ELR (cell line): Measurements from ENCODE around the gene BACE1-AS.
A peak's percentile ranks its signal among the peaks of the same experiment; 100 is the strongest.

Experiments
- DNase-seq: peaks from one replicate; pipeline ENCODE4 v3.0.0-alpha.2; 2015; ENCODE audit warnings: low read depth

BACE1-AS gene

GRCh38 chr11:117292616-117293015 lies 1.5 kb downstream of the BACE1-AS start:
- DNase-seq, result no peak

DNA sequence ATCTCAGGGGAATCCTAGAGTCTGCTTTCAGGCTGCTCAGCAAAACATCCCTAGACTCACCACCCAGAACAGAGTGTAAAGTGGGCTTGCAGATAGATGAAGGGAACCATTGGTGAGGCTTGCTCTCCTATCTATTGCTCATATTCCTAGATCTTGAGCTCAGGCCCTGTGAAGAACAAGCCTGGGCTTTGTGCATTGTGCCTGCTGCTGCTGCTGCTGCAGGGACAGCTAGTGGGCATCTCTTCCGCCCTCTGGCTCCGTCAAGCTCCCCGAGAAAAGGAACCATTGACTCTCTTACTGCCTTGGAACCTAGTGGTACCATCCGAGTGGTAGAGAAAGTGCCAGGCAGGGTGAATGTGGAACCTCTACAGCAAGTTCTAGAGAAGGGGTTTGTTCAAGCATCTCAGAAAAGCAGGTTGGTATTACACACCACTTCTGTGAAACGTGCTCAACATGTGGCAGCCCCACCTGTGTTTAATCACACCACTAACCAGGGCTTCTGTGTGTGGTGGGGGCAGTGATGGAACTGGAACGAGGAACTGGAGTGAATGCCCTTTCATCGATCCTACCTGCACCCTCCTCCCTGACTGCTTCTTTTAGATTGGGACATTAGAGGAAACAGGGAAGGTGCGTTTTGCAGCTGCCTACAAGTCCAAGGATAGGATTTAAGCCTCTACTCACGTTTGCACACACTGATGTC lies 4.4 kb downstream of the BACE1-AS start:
- DNase-seq, result no peak

DNA sequence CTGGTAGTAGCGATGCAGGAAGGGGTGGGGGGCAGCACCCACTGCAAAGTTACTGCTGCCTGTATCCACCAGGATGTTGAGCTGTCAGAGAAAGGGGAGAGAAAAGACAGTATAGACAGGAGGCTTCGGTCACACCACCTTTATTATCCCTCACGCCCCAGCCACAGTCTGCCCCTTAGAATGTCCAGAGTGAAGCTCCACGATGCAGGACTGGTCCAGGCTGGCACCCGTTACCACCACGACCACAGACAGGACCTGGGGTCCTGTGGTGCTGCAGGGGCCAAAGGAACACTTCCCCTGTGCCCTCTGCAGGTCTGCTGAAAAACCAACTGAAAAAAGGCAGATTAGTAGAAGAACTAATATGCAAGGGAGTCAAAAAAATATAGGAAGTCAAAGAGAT lies 5.7 kb downstream of the BACE1-AS start:
- no peak for DNase-seq

- DNase-seq, result no peak
Measured at GRCh38 chr11:117298195-117298594, 7.0 kb downstream of the BACE1-AS start.

DNA sequence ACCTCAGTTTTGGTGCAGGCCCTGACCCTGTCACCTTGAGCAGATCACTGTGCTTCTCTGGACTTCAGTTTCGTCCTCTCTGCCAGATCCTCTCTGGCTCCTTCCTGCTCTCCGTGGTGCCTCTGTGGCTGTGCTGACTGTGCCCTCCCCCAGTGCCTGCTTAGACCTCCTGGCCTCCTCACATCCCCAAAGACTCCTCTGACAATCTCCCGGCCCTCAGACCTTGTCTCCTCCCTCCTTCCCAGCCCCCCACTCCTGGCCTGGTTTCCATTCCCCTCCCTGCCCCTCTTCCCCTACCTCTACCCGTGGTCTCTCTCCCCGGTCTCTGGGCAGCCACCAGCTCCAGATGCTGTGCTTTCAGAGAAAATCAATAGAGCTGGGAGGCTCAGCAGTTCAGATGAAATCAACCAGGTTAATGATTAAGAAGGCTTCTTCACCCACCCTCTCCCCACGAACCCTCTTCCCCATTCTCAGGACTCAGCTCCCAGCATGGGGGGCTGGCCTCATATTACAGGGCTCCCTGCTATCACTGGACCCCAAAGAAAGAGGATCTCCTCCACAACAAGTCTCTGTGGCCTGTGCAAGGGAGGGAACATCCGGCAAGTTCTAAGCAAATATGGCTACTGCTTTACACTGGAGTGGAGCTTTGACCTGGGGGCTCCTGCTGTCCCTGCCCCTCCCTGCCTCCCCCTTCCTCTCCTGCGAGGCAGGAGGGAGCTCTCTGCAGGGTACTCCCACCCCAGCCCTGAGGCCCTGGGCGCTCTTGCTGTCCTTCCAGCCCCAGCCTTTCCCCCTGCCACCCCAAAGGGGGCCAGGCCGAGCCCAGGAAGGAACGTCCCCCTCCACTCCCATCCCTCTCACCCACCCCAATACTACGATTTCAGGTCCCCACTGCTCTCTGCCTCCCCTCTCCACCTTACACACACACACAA lies 8.5 kb downstream of the BACE1-AS start:
- no peak for DNase-seq

DNA sequence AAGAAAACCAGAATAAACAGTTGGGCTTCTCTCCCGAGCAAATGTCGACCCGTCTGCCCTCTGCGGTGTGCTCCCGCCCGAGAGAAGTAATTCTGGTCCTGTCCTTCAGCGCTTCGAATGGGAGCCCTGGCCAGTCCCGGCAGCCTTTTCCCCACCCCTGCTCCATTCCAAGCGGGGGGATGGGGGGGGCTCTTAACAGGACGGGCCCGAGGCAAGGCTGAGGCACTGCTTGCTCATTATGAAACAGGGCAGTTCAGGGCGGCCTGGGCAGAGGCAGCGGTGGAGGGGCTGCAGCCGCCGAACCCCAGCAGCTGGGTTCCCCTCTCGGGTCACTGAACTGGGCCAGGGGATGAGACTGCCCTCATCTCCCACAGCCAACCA lies 9.1 kb downstream of the BACE1-AS start:
- DNase-seq, result no peak

DNA sequence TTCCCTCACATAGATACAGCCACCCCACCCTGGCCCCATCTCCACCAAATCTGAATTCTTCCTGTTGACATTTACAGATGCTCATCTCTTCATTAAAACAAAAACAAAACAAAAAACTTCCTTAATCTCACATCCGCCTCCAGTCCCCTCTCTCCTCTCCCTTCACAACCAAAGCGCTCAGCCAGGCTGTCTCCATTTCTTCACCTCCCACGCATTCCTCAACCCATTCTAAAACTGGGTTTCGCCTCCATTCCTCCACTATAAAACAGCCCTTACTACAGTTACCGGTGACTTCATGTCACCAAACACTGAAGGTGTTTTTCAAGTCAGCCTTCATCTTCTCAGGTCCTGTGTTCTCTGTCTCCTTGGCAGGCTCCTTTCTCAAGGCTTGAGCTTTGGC lies 9.6 kb downstream of the BACE1-AS start:
- DNase-seq, result no peak

DNA sequence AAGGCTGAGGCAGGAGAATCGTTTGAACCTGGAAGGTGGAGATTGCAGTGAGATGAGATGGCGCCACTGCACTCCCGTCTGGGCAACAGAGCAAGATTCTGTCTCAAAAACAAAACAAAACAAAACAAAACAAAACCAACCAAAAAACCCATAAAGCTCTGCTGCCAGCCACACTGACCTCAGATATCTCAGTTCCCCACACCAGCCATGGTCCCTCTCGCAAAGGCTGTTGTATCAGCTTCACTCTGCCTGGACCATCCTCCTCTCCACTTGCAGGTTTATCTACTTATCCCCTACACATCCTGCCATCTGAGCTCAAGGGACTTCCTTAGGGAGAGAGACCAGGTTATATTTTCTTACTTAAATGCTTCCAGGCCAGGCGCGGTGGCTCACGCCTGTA lies 11.1 kb downstream of the BACE1-AS start:
- DNase-seq, result no peak

DNA sequence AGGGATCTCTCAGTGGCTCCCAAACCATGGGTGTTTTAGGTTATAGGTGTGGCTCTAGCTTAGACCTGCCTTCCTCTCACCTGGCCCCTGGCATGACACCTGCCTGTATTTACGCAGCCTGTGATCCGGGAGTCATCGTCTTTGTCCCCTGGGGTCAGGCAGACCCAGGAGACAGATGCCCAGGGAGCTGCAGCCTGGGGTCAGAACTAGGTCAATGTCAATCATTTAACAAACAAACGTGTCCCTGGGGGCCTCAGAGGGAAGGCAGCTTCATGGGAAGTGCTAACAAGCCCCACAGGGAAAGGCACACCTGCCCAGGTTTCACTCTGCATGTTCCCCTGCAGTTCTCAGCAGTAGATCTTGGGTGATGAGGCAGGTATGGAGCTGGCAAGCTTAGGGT lies 12.0 kb downstream of the BACE1-AS start:
- no peak for DNase-seq

- DNase-seq, result no peak
Measured at GRCh38 chr11:117303646-117304315, 12.6 kb downstream of the BACE1-AS start.

DNA sequence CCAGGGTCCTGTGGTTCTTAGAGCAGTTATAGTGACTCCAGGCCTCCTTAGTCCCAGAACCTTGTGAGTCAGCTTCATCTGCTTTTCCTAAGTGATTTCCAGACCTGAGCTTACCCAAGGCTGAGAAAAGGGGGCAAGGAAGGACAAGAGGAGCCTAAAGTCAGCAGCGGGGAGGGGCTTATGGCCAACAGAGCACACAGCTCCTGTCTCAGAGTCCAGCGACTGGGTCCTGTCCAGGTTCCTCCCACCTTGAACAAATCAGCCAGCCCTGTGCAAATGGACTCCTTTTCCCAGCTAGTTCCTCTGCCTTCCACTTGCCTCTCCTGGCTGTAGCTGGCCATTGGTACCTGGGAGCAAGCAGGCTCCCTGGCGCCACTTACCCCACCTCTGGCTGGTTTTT lies 14.0 kb downstream of the BACE1-AS start:
- DNase-seq, result no peak

GRCh38 chr11:117309310-117309709 lies 18.2 kb downstream of the BACE1-AS start:
- DNase-seq, result no peak

GRCh38 chr11:117313091-117313490 lies 21.9 kb downstream of the BACE1-AS start:
- no peak for DNase-seq

DNA sequence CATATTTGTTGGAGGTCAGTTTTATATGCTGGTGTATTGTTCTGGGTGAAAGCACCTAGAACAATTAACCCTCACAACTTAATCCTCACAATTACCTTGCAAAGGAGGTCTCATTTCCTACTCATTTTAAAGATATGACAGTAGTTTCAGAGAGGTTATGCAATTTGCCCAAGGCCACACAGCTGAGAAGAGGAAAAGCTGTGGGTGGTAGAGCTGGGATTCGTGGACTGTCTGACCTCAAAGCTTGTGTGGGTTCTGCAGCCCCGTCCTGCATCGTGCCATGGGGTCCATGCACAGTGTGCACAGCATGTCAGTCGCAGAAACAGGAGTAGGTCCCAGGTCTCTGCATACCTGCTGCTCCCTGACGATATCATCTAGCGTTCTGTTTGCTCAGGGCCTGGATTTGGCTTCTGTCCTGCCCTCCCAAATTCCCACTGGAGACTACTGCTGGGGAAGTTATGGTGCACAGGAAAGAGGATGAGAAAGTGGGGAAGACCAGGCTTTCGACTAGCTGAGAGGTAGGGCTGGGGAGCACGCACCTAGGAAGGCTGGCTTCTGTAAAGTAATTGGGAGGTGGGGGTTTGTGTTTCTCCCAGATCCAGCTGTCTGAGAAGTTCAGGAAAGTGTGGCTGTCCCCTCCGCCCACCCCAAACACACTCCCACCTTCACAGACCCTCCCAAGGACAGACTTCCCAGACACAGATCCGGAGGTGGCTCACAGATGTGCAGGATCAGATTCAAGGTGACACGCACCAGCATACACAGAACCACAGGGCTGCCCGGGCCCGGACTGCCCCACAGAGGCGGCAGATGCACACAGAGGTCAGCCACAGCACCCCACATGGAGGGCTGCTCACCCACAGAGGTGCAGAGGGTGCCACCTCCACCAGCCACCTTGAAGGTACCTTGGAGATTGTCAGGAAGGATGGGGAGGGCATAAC lies 23.0 kb downstream of the BACE1-AS start:
- DNase-seq, result no peak

DNA sequence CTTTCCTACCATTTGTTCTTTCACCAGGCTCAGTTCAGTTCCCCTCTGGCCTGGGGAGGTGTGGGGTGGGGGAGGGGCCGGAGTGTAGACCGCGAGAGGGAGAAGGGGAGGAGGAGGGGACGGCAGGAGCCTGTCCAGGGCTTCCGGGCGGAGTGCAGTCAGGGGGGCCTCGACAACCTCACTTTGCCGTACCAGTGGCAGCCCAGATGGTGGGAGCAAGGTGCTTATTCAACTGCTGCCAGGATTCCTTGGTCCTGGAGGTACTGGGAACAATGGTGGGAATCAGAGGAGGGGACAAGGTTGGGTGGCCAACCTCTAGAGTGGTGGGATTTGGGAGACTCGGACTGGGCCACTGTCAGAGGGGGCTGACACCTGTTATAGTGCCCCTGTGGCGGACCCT lies 23.7 kb downstream of the BACE1-AS start:
- peak; percentile 21 for DNase-seq

DNA sequence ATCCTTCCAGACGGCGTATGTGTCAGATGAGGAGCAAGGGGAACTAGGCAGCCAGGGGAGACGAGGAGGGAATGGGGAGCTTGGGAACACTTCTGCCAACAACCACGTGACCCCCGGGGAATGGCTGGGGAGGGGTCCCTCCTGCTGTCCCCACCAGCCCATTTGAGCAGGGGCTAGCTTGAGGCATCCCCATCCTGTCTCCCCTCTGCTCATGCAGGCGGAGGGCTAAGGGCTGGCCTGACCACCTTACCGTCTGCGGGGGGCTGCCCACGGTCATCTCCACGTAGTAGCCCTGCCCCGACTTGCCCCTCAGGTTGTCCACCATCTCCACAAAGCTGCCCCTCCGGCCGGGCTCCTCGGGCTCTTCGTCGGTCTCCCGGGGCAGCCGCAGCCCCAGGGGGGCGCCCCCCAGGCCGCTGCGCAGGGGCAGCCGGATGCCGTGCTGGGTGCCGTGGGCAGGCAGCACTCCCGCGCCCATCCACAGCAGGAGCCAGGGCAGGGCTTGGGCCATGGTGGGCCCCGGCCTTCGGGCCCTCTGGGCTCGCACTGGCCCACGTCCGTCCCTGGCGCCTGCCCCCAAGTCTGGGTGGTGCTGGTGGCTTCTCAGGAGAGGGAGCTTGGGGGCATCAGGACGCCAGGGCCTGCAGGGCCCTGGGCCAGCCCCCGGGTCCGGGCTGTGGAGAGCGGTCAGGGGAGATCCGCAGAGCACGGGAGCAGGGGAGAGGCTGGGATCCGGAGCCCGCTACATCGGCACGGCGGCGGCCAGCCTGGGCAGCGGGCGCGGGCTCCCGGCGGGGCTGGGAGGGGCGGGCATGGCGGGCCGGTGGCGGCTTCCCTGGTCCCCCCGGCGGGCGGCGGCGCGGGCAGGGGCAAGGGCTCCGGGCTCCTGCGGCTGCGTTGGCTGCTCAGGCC lies 24.4 kb downstream of the BACE1-AS start:
- peak; percentile 44 for DNase-seq

DNA sequence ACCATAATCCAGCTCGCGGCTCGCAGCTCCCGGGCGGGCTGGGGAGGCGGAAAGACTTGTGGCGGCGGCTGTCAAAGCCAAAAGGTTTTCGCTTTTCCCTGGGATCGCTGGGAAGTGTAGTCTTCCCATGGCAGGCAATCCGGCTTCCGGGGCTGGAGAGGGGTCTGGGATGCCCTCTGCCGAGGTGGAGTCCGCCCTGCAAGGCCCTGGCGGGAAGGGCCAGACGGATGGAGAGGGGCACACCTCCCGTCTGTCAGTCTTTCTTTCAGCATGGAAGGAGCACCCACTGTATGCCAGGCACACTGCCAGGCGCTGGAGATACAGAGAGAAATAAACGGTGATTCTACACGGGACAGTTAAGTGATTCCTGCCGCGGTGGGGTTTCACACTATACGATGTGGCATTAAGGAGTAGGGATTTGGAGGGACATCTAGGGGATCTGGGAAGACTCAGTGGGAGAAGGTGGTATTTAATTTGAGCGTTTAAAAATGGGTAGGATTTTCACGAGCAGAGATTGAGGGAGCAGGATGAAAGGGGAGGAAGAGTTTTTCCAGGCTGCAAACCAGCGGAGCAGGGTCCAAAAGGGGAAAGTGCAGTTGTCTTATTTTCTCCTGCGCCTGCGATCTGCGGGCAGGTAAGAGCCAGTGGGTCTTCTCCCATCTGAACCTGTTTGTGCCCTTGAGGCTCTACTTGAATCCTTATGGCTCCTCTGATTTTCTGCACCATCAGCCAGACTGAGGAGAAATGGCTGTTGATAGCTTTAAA lies 25.2 kb downstream of the BACE1-AS start, which contains the start of gene BACE1:
TSS of gene BACE1 (minus strand) at position 60 of the 765 bp plus-strand sequence. CDS start 461 bp downstream, outside the sequence.
- peak; percentile 92 for DNase-seq

DNA sequence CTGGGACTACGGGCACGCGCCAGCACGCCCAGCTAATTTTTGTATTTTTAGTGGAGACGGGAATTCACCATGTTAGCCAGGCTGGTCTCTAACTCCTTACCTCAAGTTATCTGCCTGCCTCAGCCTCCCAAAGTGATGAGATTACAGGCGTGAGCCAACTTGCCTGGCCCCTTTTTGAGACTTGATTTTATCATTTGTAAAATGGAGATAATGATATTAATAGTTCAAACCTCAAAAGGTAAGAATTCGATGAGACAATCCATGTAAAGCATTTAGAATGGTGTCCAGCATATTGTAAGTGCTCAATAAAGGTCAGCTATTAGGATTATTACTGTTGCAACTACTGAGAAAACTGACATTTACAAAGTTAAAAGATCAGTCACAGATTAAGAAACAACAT lies 27.6 kb downstream of the BACE1-AS start:
- no peak for DNase-seq

GRCh38 chr11:117319214-117319840 lies 28.2 kb downstream of the BACE1-AS start:
- DNase-seq, result no peak
